GM12865 (cell line): ENCODE measurements around the gene HPS4.

Experiments used
- DNase-seq: peaks from one replicate; pipeline ENCODE4 v3.0.0; 2010; ENCODE audit warnings: low read depth
- H3K4me3 ChIP-seq: 2 replicates; pipeline ENCODE4 v1.5.1; 2011; ENCODE audit warnings: mild to moderate bottlenecking, low read depth, low read length, control low read depth
- CTCF ChIP-seq: IDR thresholded peaks from 2 replicates; pipeline ENCODE4 v1.5.1; 2011; ENCODE audit warnings: low read length, control low read depth, low read depth, inconsistent platforms; ENCODE audit not compliant: insufficient read depth; ENCODE audit errors: missing control alignments

HPS4 gene

GRCh38 chr22:26485806-26486390 is 2.3 kb upstream of the HPS4 start:
- no peak for DNase-seq
- no peak for TF ChIP-seq CTCF
- H3K4me3 ChIP-seq: no peak overlapping the region

- TF ChIP-seq CTCF: no peak
- no peak for DNase-seq
- H3K4me3 ChIP-seq: peak overlapping the region; percentile 70
These were observed 1.4 kb upstream of the HPS4 start for GRCh38 chr22:26485013-26485412.

GRCh38 chr22:26484360-26484706 is 750 bp upstream of the HPS4 start:
- peak; percentile 20 for DNase-seq
- H3K4me3 ChIP-seq: peak overlapping the region; percentile 70
- no peak for TF ChIP-seq CTCF

- peak overlapping the region; percentile 70 for H3K4me3 ChIP-seq
- no peak for DNase-seq
- no peak for TF ChIP-seq CTCF
These were observed 542 bp downstream of the HPS4 start for GRCh38 chr22:26483043-26483438.

- no peak for DNase-seq
These were observed 1.4 kb downstream of the HPS4 start for GRCh38 chr22:26482161-26482560.

GRCh38 chr22:26481694-26482093 is 1.9 kb downstream of the HPS4 start:
- H3K4me3 ChIP-seq: 0 out of 2 replicates have a peak overlapping the region, but pooled peaks have one; percentile 8
- peak; percentile 53 for DNase-seq
- no peak for TF ChIP-seq CTCF

More at GRCh38 chr22:26482161-26482560, 1.4 kb downstream of the HPS4 start:
- H3K4me3 ChIP-seq: no peak overlapping the region; the same call in 1 of the 2 replicates
- no peak for TF ChIP-seq CTCF

GRCh38 chr22:26481112-26481693 is 2.4 kb downstream of the HPS4 start:
- no peak for TF ChIP-seq CTCF
- DNase-seq: no peak
- H3K4me3 ChIP-seq: peak overlapping the region; percentile 66
